GM12801 (cell line): ENCODE data around the gene CELA2A.

Experiments used
- TF ChIP-seq, protein P1 (sequence below): IDR thresholded peaks from one replicate; pipeline ENCODE4 v1.5.1; 2011; ENCODE audit warnings: control low read depth; ENCODE audit not compliant: insufficient read length; ENCODE audit errors: extremely low read depth

Gene CELA2A

GRCh38 chr1:15451014-15451722 lies 5.4 kb upstream of the CELA2A start:
- TF ChIP-seq, protein P1, sequence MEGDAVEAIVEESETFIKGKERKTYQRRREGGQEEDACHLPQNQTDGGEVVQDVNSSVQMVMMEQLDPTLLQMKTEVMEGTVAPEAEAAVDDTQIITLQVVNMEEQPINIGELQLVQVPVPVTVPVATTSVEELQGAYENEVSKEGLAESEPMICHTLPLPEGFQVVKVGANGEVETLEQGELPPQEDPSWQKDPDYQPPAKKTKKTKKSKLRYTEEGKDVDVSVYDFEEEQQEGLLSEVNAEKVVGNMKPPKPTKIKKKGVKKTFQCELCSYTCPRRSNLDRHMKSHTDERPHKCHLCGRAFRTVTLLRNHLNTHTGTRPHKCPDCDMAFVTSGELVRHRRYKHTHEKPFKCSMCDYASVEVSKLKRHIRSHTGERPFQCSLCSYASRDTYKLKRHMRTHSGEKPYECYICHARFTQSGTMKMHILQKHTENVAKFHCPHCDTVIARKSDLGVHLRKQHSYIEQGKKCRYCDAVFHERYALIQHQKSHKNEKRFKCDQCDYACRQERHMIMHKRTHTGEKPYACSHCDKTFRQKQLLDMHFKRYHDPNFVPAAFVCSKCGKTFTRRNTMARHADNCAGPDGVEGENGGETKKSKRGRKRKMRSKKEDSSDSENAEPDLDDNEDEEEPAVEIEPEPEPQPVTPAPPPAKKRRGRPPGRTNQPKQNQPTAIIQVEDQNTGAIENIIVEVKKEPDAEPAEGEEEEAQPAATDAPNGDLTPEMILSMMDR: no peak

- TF ChIP-seq, protein P1: no peak
Measured at GRCh38 chr1:15452216-15452615, 4.3 kb upstream of the CELA2A start.

- TF ChIP-seq, protein P1: no peak
Measured at GRCh38 chr1:15452866-15453571, 3.5 kb upstream of the CELA2A start.

GRCh38 chr1:15453734-15454133 lies 2.8 kb upstream of the CELA2A start:
- TF ChIP-seq, protein P1: no peak

DNA sequence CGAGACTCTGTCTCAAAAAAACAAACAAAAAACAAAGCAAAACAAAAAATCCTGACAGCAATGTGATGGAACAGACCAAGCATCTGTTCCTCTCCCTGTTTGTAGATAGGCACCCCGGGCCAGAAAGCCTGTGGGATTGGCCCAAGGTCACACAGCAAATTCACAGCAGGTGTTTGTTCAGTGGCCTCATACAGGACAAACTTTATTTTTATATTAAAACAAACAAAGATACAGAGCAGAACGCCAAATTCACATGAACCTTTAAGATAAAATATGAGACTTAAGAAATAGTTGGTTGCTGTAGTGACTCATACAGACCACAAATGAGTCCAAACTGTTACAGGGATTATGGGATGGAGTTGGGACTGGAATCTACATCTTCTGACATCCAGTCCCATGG lies 2.3 kb upstream of the CELA2A start:
- TF ChIP-seq, protein P1: no peak

DNA sequence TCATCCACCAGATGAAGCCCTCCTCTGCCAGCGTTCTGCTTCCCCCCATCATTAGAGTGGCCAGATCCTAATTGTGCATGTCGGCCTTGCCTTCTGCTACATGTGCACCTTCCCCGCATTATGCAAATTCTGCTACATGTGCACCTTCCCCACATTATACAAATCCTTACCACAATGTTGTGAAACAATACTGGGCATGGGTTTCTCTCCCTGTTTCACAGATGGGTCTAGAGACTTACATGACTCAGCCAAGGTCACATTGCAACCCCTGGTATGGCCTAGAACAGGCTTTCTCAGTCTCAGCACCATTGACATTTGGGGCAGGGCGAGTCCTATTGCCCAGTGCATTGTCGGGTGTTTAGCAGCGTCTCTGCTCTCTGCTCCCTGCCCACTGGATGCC lies 1.0 kb upstream of the CELA2A start:
- TF ChIP-seq, protein P1: no peak

- TF ChIP-seq, protein P1: no peak
Measured at GRCh38 chr1:15457585-15457984, 1.1 kb downstream of the CELA2A start.
